IMR-90 (cell line): ENCODE data around the gene HSP90AB1. TPM values are rescaled to one million over a fixed set of nuclear protein-coding genes. Genes with fewer than 3 reads are reported as not detected.

Experiments used
- ATAC-seq: fragments of 200-7000 bp; cut with Tn5 transposase; 2 replicates; pipeline ENCODE4 v1.9.1; 2020; ENCODE audit warnings: low read depth, mild to moderate bottlenecking, moderate library complexity
- BruUV-seq: library from RNA; stranded (reverse); fragments of 400-500 nt; replicated peaks from 2 replicates; lab custom pipeline; 2021; lab: Mats Ljungman, UMichigan
- CTCF ChIA-PET: fragments of 300-600 bp; formaldehyde crosslinking; extraction: SDS; loops from one replicate; lab custom pipeline; 2021; ENCODE audit warnings: antibody characterized with exemption; lab: Yijun Ruan, JAX
- POLR2A ChIA-PET: fragments of 300-600 bp; sonication (Branson Sonifier 250); formaldehyde crosslinking; loops from one replicate; lab custom pipeline; 2022; ENCODE audit warnings: antibody characterized with exemption; ENCODE audit not compliant: unreplicated experiment; lab: Charles Lee
- DNase-seq: peaks from one replicate; pipeline ENCODE4 v3.0.0; 2013
- H2AFZ ChIP-seq: replicated peaks from 2 replicates; pipeline ENCODE3; 2013; ENCODE audit warnings: low read length, mild to moderate bottlenecking; ENCODE audit not compliant: poor library complexity
- H2AK5ac ChIP-seq: 2 replicates; pipeline ENCODE4 v1.6.1; 2013; ENCODE audit warnings: low read depth, low read length, inconsistent platforms
- H2AK9ac ChIP-seq: replicated peaks from 2 replicates; pipeline ENCODE3; 2013; ENCODE audit warnings: mild to moderate bottlenecking, low read depth, low read length, moderate library complexity; ENCODE audit not compliant: poor library complexity
- H2BK120ac ChIP-seq: 2 replicates; pipeline ENCODE4 v1.6.1; 2013; ENCODE audit warnings: low read depth, low read length, inconsistent platforms
- H2BK15ac ChIP-seq: 3 replicates; pipeline ENCODE4 v1.6.1; 2013; ENCODE audit warnings: low read depth, low read length, inconsistent platforms
- H2BK20ac ChIP-seq: 2 replicates; pipeline ENCODE4 v1.6.1; 2013; ENCODE audit warnings: low read depth, mild to moderate bottlenecking, inconsistent platforms, low read length, moderate library complexity
- H2BK5ac ChIP-seq: 2 replicates; pipeline ENCODE4 v1.6.1; 2013; ENCODE audit warnings: mild to moderate bottlenecking, low read depth, low read length, inconsistent platforms; ENCODE audit not compliant: poor library complexity, severe bottlenecking
- H3K14ac ChIP-seq: replicated peaks from 2 replicates; pipeline ENCODE4 v1.6.1; 2013; ENCODE audit warnings: low read depth, low read length, inconsistent platforms
- H3K18ac ChIP-seq: 2 replicates; pipeline ENCODE4 v1.6.1; 2013; ENCODE audit warnings: low read depth, low read length, control low read depth
- H3K23ac ChIP-seq: 2 replicates; pipeline ENCODE4 v1.6.1; 2013; ENCODE audit warnings: low read depth, low read length, inconsistent platforms
- H3K27ac ChIP-seq: 2 replicates; pipeline ENCODE4 v1.5.1; 2013; ENCODE audit warnings: mild to moderate bottlenecking, control low read depth, low read length; ENCODE audit not compliant: insufficient read depth
- H3K27me3 ChIP-seq: 2 replicates; pipeline ENCODE4 v1.6.1; 2013; ENCODE audit warnings: low read length; ENCODE audit not compliant: control insufficient read depth, insufficient read depth
- H3K36me3 ChIP-seq: 2 replicates; pipeline ENCODE4 v1.6.1; 2013; ENCODE audit warnings: low read length, mixed read lengths; ENCODE audit not compliant: control insufficient read depth, insufficient read depth
- H3K4ac ChIP-seq: 2 replicates; pipeline ENCODE4 v1.6.1; 2013; ENCODE audit warnings: low read depth, low read length, inconsistent platforms
- H3K4me1 ChIP-seq: 2 replicates; pipeline ENCODE4 v1.6.1; 2013; ENCODE audit warnings: low read length, mixed read lengths; ENCODE audit not compliant: control insufficient read depth, insufficient read depth
- H3K4me2 ChIP-seq: 2 replicates; pipeline ENCODE4 v1.6.1; 2013; ENCODE audit warnings: low read depth, mild to moderate bottlenecking, control low read depth, low read length, moderate library complexity
- H3K4me3 ChIP-seq: 2 replicates; pipeline ENCODE4 v1.5.1; 2013; ENCODE audit warnings: low read depth, mild to moderate bottlenecking, control low read depth, low read length, moderate library complexity; ENCODE audit not compliant: insufficient read depth
- H3K56ac ChIP-seq: 2 replicates; pipeline ENCODE4 v1.6.1; 2013; ENCODE audit warnings: low read length, inconsistent platforms; ENCODE audit not compliant: insufficient read depth; ENCODE audit errors: extremely low read depth
- H3K79me1 ChIP-seq, 2 experiments: 2 replicates each; pipeline ENCODE4 v1.6.1; 2013; ENCODE audit warnings: low read length in 2 of 2, inconsistent platforms in 1 of 2, low read depth in 1 of 2
- H3K9ac ChIP-seq: 2 replicates; pipeline ENCODE4 v1.6.1; 2013; ENCODE audit warnings: low read depth, low read length, control low read depth
- H3K9me1 ChIP-seq: 2 replicates; pipeline ENCODE4 v1.6.1; 2013; ENCODE audit warnings: low read length, inconsistent platforms; ENCODE audit not compliant: insufficient read depth
- H3K9me3 ChIP-seq: 2 replicates; pipeline ENCODE4 v1.6.1; 2013; ENCODE audit warnings: low read length; ENCODE audit not compliant: control insufficient read depth, insufficient read depth
- H4K20me1 ChIP-seq: 2 replicates; pipeline ENCODE4 v1.6.1; 2013; ENCODE audit warnings: low read length, inconsistent platforms; ENCODE audit not compliant: insufficient read depth
- H4K5ac ChIP-seq: 2 replicates; pipeline ENCODE4 v1.6.1; 2013; ENCODE audit warnings: mild to moderate bottlenecking, low read depth, low read length, control low read depth
- H4K8ac ChIP-seq, 2 experiments: 2 replicates each; pipeline ENCODE4 v1.6.1; 2013; ENCODE audit warnings: low read depth in 2 of 2, low read length in 2 of 2, control low read depth in 1 of 2, inconsistent platforms in 1 of 2
- H4K91ac ChIP-seq: 2 replicates; pipeline ENCODE4 v1.6.1; 2013; ENCODE audit warnings: low read depth, low read length, inconsistent platforms; ENCODE audit not compliant: insufficient read depth
- BHLHE40 ChIP-seq: fragments of 150-350 bp; IDR thresholded peaks from 2 replicates; pipeline ENCODE4 v1.6.1; 2016; ENCODE audit warnings: mild to moderate bottlenecking, low read depth, low read length
- CEBPB ChIP-seq: IDR thresholded peaks from 2 replicates; pipeline ENCODE4 v1.6.1; 2012; ENCODE audit warnings: low read depth, low read length, improper control_type of control experiment
- CHD1 ChIP-seq: IDR thresholded peaks from 2 replicates; pipeline ENCODE4 v1.6.1; 2012; ENCODE audit warnings: low read depth, low read length, improper control_type of control experiment
- ELK1 ChIP-seq: fragments of 150-350 bp; IDR thresholded peaks from 2 replicates; pipeline ENCODE4 v1.6.1; 2016; ENCODE audit warnings: low read depth, mild to moderate bottlenecking, low read length, moderate library complexity, borderline replicate concordance
- FOS ChIP-seq: fragments of 150-350 bp; IDR thresholded peaks from 2 replicates; pipeline ENCODE4 v1.6.1; 2016; ENCODE audit warnings: low read depth, low read length
- MAFK ChIP-seq: IDR thresholded peaks from 2 replicates; pipeline ENCODE4 v1.6.1; 2012; ENCODE audit warnings: low read depth, low read length, improper control_type of control experiment
- MAZ ChIP-seq: IDR thresholded peaks from 2 replicates; pipeline ENCODE4 v1.6.1; 2012; ENCODE audit warnings: low read depth, mild to moderate bottlenecking, low read length, improper control_type of control experiment, moderate library complexity, borderline replicate concordance
- MXI1 ChIP-seq: IDR thresholded peaks from 2 replicates; pipeline ENCODE4 v1.6.1; 2012; ENCODE audit warnings: low read depth, mild to moderate bottlenecking, low read length, moderate library complexity, borderline replicate concordance
- NFE2L2 ChIP-seq: fragments of 150-350 bp; IDR thresholded peaks from 2 replicates; pipeline ENCODE4 v1.6.1; 2016; ENCODE audit warnings: low read depth, mild to moderate bottlenecking, low read length
- POLR2A ChIP-seq: IDR thresholded peaks from 2 replicates; pipeline ENCODE4 v1.6.1; 2012; ENCODE audit warnings: mild to moderate bottlenecking, low read depth, low read length
- RAD21 ChIP-seq: IDR thresholded peaks from 2 replicates; pipeline ENCODE4 v1.6.1; 2012; ENCODE audit warnings: low read length, improper control_type of control experiment
- RCOR1 ChIP-seq: IDR thresholded peaks from 2 replicates; pipeline ENCODE4 v1.6.1; 2012; ENCODE audit warnings: mild to moderate bottlenecking, low read length, improper control_type of control experiment; ENCODE audit not compliant: insufficient replicate concordance
- SMC3 ChIP-seq: fragments of 150-350 bp; IDR thresholded peaks from 2 replicates; pipeline ENCODE4 v1.6.1; 2016; ENCODE audit warnings: low read depth, mild to moderate bottlenecking, antibody characterized with exemption, low read length, moderate library complexity
- USF2 ChIP-seq: fragments of 150-350 bp; IDR thresholded peaks from 2 replicates; pipeline ENCODE4 v1.6.1; 2017; ENCODE audit warnings: mild to moderate bottlenecking, antibody characterized with exemption, low read length, low read depth
- WGBS, 2 experiments: methylation state at CpG; one replicate each; pipeline versions ENCODE4 v1.1.5 to v1.1.7; 2013; ENCODE audit warnings: missing lambda C conversion rate in 2 of 2; ENCODE audit not compliant: insufficient read length in 1 of 2; ENCODE audit errors: extremely low coverage in 2 of 2; 5-methylcytosine and 5-hydroxymethylcytosine counted together
- dilution Hi-C: fragments of 300-500 bp; cut with HindIII; formaldehyde crosslinking; loops from one replicate; pipeline ENCODE4 v1.14.3; 2018; ENCODE audit warnings: low sequenced_read_pairs; ENCODE audit not compliant: unreplicated experiment
- in situ Hi-C: fragments of 300-500 bp; cut with MboI; formaldehyde crosslinking; loops from 3 replicates; pipeline ENCODE4 v1.14.3; 2019; ENCODE audit warnings: low sequenced_read_pairs, inconsistent platforms, mixed read lengths
- intact Hi-C: fragments of 100-400 bp; cut with micrococcal nuclease; formaldehyde crosslinking; loops from 2 replicates; pipeline ENCODE4 v1.10.0; 2022
- polyA plus RNA-seq, 3 experiments: library from polyadenylated mRNA; depleted of rRNA; stranded (reverse); fragments of >200 nt; gene quantifications; 2 replicates each; pipeline ENCODE4 v1.2.3, GENCODE V29; 2012; ENCODE audit warnings: low replicate concordance in 1 of 3
- total RNA-seq: library from RNA; depleted of rRNA; stranded (reverse); fragments of >200 nt; gene quantifications from 2 replicates; pipeline ENCODE4 v1.2.3, GENCODE V29; 2012
- TF ChIP-seq, protein P1 (sequence below): conservative IDR thresholded peaks from 2 replicates; pipeline ENCODE4 v1.5.1; 2012; ENCODE audit warnings: mild to moderate bottlenecking, low read depth, low read length, improper control_type of control experiment

Gene HSP90AB1
- total and polyA plus RNA-seq, 2 of the 4 experiments (the other 2 are of a cell fraction): 887 to 1,307 TPM

DNA sequence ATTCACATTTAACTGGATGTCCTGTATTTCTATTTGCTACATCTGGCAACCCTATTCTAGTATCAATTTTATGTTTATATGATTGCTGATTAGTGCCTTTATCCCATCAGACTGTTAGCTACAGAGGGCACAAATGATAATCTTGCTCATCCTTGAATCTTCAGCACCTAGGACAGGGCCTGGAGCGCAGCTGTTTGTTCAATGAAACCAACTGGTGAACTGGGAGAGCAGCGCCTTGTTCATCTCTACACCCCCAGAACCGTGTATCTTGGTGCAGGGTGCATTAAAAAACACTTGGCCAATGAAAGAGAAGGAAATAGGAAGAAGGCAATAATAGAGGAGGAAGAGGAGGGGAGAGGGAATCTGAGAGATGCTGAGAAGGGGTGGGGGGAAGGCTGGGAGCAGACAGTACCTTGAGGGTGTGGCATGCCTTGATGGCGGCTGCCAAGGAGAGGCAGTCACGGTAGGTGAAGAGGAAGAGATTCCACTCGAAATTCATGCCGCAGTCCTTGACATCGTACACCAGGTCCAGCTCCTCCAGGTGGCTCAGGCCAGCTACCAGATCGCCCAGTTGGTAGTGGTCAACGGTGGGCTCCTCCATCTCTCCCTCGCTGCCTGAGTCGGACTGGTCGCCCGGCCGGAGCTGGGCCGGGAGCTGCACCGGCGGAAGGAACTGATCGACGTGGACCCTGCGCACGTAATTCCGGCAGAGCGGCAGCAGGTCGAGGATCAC lies 38.8 kb downstream of the HSP90AB1 start:
- Histone ChIP-seq H2BK120ac (no peak overlapping the region), H4K91ac (no peak overlapping the region), H4K8ac (no peak overlapping the region), H3K18ac (no peak overlapping the region), H3K27me3 (peaks cover 38% of the 10 kb centered on the region), H3K79me1 (no peaks in the 10 kb centered on the region), H3K9ac (no peak overlapping the region), H2BK5ac (no peak overlapping the region), H2AK5ac (no peak overlapping the region), H3K9me3 (no peaks in the 10 kb centered on the region), H3K4me2 (no peak overlapping the region), H3K23ac (no peak overlapping the region; the same call in 1 of the 2 replicates), H3K56ac (no peak overlapping the region), H2BK15ac (no peak overlapping the region), H2AFZ (no peak overlapping the region), H3K4me3 (no peak overlapping the region), H3K27ac (no peak overlapping the region), H3K4me1 (no peaks in the 10 kb centered on the region), H3K4ac (no peak overlapping the region), H3K36me3 (no peaks in the 10 kb centered on the region), H4K5ac (no peak overlapping the region), H2AK9ac (no peak overlapping the region), H4K20me1 (no peaks in the 10 kb centered on the region; the same call in 1 of the 2 replicates), H3K9me1 (no peaks in the 10 kb centered on the region), H3K14ac (no peak overlapping the region), H2BK20ac (no peak overlapping the region)
- ChIA-PET POLR2A (no interaction called here), CTCF (no interaction called here)
- in situ Hi-C loops (no loop called here), intact Hi-C loops (no loop called here), dilution Hi-C loops (no loop called here)
- ATAC-seq: peak; percentile 73; the same call in 1 of the 2 replicates
- WGBS, 2 experiments: 80% methylated on average over 1 of the region's 25 CpGs; no CpG with 5 or more reads in 1 of the 2 experiments
- no peak for TF ChIP-seq CHD1
- TF ChIP-seq BHLHE40: no peak
- no peak for TF ChIP-seq MAZ
- TF ChIP-seq NFE2L2: no peak
- TF ChIP-seq SMC3: no peak
- no peak for TF ChIP-seq RCOR1
- TF ChIP-seq POLR2A: no peak
- TF ChIP-seq ELK1: no peak
- no peak for TF ChIP-seq MAFK
- TF ChIP-seq, protein P1, sequence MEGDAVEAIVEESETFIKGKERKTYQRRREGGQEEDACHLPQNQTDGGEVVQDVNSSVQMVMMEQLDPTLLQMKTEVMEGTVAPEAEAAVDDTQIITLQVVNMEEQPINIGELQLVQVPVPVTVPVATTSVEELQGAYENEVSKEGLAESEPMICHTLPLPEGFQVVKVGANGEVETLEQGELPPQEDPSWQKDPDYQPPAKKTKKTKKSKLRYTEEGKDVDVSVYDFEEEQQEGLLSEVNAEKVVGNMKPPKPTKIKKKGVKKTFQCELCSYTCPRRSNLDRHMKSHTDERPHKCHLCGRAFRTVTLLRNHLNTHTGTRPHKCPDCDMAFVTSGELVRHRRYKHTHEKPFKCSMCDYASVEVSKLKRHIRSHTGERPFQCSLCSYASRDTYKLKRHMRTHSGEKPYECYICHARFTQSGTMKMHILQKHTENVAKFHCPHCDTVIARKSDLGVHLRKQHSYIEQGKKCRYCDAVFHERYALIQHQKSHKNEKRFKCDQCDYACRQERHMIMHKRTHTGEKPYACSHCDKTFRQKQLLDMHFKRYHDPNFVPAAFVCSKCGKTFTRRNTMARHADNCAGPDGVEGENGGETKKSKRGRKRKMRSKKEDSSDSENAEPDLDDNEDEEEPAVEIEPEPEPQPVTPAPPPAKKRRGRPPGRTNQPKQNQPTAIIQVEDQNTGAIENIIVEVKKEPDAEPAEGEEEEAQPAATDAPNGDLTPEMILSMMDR: no peak
- no peak for TF ChIP-seq USF2
- no peak for TF ChIP-seq MXI1
- no peak for TF ChIP-seq FOS
- TF ChIP-seq RAD21: no peak
- no peak for TF ChIP-seq CEBPB
- BruUV-seq: no TSS peak
- DNase-seq: peak; percentile 35
